ENCODE data around the gene SWAP70. TPM values are rescaled to one million over a fixed set of nuclear protein-coding genes. Genes with fewer than 3 reads are reported as not detected.

The SWAP70 gene
- polyA plus RNA-seq, 1 experiment = 24.6 TPM

- Histone ChIP-seq H3K27ac (ENCODE audit: low read depth, low read length) (no peak overlapping the region), H3K4me3 (ENCODE audit: low read depth, low read length) (no peak overlapping the region), H3K27me3 (ENCODE audit: control insufficient read depth, insufficient read depth, low read length) (no peaks in the 10 kb centered on the region), H3K9me3 (ENCODE audit: control insufficient read depth, insufficient read depth, low read length) (no peaks in the 10 kb centered on the region)
- ChIA-PET POLR2A (no interaction called here), CTCF (no interaction called here)
- no peak for DNase-seq (ENCODE audit: low read depth, low spot score)
- TF ChIP-seq, protein P1, sequence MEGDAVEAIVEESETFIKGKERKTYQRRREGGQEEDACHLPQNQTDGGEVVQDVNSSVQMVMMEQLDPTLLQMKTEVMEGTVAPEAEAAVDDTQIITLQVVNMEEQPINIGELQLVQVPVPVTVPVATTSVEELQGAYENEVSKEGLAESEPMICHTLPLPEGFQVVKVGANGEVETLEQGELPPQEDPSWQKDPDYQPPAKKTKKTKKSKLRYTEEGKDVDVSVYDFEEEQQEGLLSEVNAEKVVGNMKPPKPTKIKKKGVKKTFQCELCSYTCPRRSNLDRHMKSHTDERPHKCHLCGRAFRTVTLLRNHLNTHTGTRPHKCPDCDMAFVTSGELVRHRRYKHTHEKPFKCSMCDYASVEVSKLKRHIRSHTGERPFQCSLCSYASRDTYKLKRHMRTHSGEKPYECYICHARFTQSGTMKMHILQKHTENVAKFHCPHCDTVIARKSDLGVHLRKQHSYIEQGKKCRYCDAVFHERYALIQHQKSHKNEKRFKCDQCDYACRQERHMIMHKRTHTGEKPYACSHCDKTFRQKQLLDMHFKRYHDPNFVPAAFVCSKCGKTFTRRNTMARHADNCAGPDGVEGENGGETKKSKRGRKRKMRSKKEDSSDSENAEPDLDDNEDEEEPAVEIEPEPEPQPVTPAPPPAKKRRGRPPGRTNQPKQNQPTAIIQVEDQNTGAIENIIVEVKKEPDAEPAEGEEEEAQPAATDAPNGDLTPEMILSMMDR (IDR thresholded peaks at IDR 0.05; ENCODE audit: low read depth, low read length) = no peak
Measured at GRCh38 chr11:9756461-9756860, 92.6 kb downstream of the SWAP70 start.

- POLR2A ChIA-PET = no interaction called here
- no peaks in the 10 kb centered on the region for H3K27me3 ChIP-seq (ENCODE audit: control insufficient read depth, insufficient read depth, low read length)
- H3K9me3 ChIP-seq (ENCODE audit: control insufficient read depth, insufficient read depth, low read length) = no peaks in the 10 kb centered on the region
- no peak overlapping the region for H3K4me3 ChIP-seq (ENCODE audit: low read depth, low read length)
- DNase-seq (ENCODE audit: low read depth, low spot score) = no peak
- CTCF ChIA-PET = no interaction called here
- TF ChIP-seq, protein P1 (IDR thresholded peaks at IDR 0.05; ENCODE audit: low read depth, low read length) = no peak
- H3K27ac ChIP-seq (ENCODE audit: low read depth, low read length) = no peak overlapping the region
Measured at GRCh38 chr11:9756878-9757277, 93.0 kb downstream of the SWAP70 start.

DNA sequence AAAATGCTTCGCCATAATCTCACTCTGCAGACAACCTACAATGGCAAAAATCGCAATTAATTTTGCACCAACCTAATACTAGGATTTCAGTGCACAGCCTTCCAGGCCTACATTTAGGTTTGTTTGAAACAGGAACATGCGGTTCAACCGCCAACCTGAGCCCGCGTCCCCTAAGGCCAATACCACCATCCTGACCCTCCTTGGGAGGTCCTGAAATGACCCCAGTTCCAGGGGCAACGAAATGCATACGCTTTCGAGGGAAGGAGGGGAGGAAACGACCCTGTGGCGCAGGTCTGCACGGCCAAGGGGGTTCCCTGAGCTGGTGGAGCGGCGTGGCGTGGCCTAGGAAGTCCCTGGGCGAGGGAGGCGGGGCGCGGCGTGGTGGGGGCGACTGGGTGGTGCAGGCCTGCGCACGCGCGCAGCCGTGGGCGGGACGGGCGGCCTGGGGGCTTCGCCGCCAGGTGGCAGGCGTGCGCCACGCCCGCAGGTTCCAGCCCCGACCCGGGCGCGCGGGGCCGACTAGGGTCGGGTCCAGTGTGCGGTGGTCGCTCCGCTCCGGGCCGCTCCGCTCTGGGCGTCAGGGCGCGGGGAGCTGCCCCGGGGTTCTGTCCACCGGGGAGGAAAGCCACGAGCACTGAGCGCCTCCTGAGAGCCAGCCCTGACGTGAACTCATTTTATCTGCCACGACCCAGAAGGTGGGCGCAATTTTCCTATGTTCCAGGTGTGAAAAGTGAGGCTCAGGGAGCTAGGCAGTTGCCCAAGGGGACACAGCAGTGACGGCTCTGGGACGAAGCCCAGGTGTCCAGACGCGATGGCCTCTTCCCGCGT lies 94.1 kb downstream of the SWAP70 start:
- CTCF ChIA-PET = interaction anchor here (0.6 to 4.3 kb wide), 24 partner anchors 8 to 552 kb away, joined by 3 to 36 read pairs (median 3); no protein-coding TSS in a partner anchor
- Histone ChIP-seq H3K27ac (ENCODE audit: low read depth, low read length) (peak overlapping the region; percentile 95), H3K27me3 (ENCODE audit: control insufficient read depth, insufficient read depth, low read length) (no peaks in the 10 kb centered on the region), H3K4me3 (ENCODE audit: low read depth, low read length) (peak overlapping the region; percentile 45), H3K9me3 (ENCODE audit: control insufficient read depth, insufficient read depth, low read length) (no peaks in the 10 kb centered on the region)
- POLR2A ChIA-PET = interaction anchor here (0.6 to 3.7 kb wide), 9 partner anchors 27 to 609 kb away, joined by 3 to 65 read pairs (median 4); partner anchors contain the start of gene ADM
- TF ChIP-seq, protein P1 (IDR thresholded peaks at IDR 0.05; ENCODE audit: low read depth, low read length) = peak; percentile 51
- no peak for DNase-seq (ENCODE audit: low read depth, low spot score)

DNA sequence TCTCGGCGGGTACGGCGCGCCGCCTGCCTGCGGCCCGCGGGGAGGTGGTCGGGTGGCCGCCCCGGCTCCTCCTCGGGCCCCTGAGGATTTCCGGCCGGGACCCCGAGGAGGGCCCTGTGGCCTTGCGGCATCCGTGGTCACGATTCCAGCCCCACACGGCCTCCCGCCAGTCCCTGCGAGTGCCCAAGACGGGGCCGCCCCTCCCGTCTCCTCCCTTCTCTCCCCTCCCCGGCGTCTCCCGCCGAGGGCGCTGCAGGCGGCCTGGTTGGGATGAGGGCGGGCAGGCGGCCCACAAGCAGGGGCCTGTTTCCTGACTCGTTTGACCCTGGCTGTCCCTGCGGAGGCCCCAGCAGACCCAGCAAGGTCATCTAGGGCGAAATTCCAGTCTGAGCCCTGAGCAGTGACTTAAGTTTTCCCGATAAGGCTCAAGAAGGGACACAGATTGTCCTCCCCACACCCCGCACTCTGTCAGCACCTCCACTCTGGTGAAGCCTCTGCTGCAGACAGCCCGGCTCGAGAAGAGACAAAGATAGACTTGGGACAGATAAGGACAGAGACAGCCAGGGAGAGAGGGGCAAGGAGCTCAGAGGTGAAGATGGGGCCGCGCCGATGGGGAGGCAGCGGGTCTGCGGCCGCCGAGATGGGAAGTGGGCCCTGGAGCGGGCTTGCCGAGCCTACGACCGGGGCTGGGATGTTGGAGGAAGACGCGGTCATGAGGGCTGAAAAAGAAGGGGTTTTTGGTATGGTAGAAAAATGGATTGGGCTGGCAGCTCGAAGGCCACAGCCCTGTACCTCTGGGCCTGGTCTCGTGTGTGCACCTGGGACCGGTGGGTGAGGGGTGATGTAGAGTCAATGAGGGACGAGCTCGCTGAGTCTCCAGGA lies 95.0 kb downstream of the SWAP70 start:
- Histone ChIP-seq H3K27ac (ENCODE audit: low read depth, low read length) (peak overlapping the region; percentile 95), H3K9me3 (ENCODE audit: control insufficient read depth, insufficient read depth, low read length) (no peaks in the 10 kb centered on the region), H3K4me3 (ENCODE audit: low read depth, low read length) (peak overlapping the region; percentile 45), H3K27me3 (ENCODE audit: control insufficient read depth, insufficient read depth, low read length) (no peaks in the 10 kb centered on the region)
- CTCF ChIA-PET = interaction anchor here (0.6 to 4.3 kb wide), 26 partner anchors 9 to 565 kb away, joined by 3 to 36 read pairs (median 3); no protein-coding TSS in a partner anchor
- no peak for DNase-seq (ENCODE audit: low read depth, low spot score)
- TF ChIP-seq, protein P1 (IDR thresholded peaks at IDR 0.05; ENCODE audit: low read depth, low read length) = peak; percentile 34
- POLR2A ChIA-PET = interaction anchor here (0.5 to 3.7 kb wide), 20 partner anchors 16 to 608 kb away, joined by 3 to 65 read pairs (median 7); partner anchors contain the start of genes ADM, WEE1 and ZNF143

All from AG04450 (cell line).